Nucleus accumbens (tissue), 56 donors: ENCODE data around the gene MEX3C.

ENCODE experiments used
- DNase-seq, 56 donors: peaks; one replicate each; lab custom pipeline; 2025; lab: John Stamatoyannopoulos, UW

The MEX3C gene

GRCh38 chr18:51160646-51161045 is 36.8 kb downstream of the MEX3C start:
- DNase-seq: no peak

- DNase-seq: no peak
Measured at GRCh38 chr18:51157215-51157614, 40.3 kb downstream of the MEX3C start.

- no peak for DNase-seq
Measured at GRCh38 chr18:51154431-51155063, 42.9 kb downstream of the MEX3C start.

- DNase-seq: no peak
Measured at GRCh38 chr18:51153659-51154371, 43.7 kb downstream of the MEX3C start.

GRCh38 chr18:51151568-51152511 is 45.6 kb downstream of the MEX3C start:
- no peak for DNase-seq

GRCh38 chr18:51151185-51151567 is 46.3 kb downstream of the MEX3C start:
- no peak for DNase-seq

- DNase-seq: no peak
Measured at GRCh38 chr18:51150113-51150700, 47.3 kb downstream of the MEX3C start.

- DNase-seq: no peak
Measured at GRCh38 chr18:51149670-51150069, 47.8 kb downstream of the MEX3C start.

- DNase-seq: no peak
Measured at GRCh38 chr18:51146909-51147308, 50.6 kb downstream of the MEX3C start.

- no peak for DNase-seq
Measured at GRCh38 chr18:51138936-51139335, 58.5 kb downstream of the MEX3C start.

GRCh38 chr18:51137891-51138290 is 59.6 kb downstream of the MEX3C start:
- DNase-seq: no peak

GRCh38 chr18:51137026-51137729 is 60.3 kb downstream of the MEX3C start:
- no peak for DNase-seq

- DNase-seq: no peak
Measured at GRCh38 chr18:51135795-51136194, 61.7 kb downstream of the MEX3C start.

- no peak for DNase-seq
Measured at GRCh38 chr18:51135364-51135763, 62.1 kb downstream of the MEX3C start.

- no peak for DNase-seq
Measured at GRCh38 chr18:51134721-51135120, 62.8 kb downstream of the MEX3C start.

GRCh38 chr18:51133580-51134160 is 63.8 kb downstream of the MEX3C start:
- no peak for DNase-seq

GRCh38 chr18:51132256-51132935 is 65.1 kb downstream of the MEX3C start:
- DNase-seq: no peak

GRCh38 chr18:51128533-51128932 is 68.9 kb downstream of the MEX3C start:
- no peak for DNase-seq

GRCh38 chr18:51127664-51128063 is 69.8 kb downstream of the MEX3C start:
- no peak for DNase-seq
